Endothelial cell of umbilical vein (primary cell): ENCODE data around the gene KCNF1. TPM values are rescaled to one million over a fixed set of nuclear protein-coding genes. Genes with fewer than 3 reads are reported as not detected.

ENCODE experiments used
- BruUV-seq: library from RNA; stranded (reverse); fragments of 400-500 nt; replicated peaks from 2 replicates; lab custom pipeline; 2021; lab: Mats Ljungman, UMichigan
- CTCF ChIA-PET: fragments of 300-600, 350-600 bp; sonication (Branson Sonifier 250); formaldehyde crosslinking; loops from one replicate; lab custom pipeline; 2021; ENCODE audit warnings: antibody characterized with exemption, inconsistent platforms; lab: Charles Lee
- POLR2A ChIA-PET: fragments of 300-600, 350-600 bp; sonication (Branson Sonifier 250); formaldehyde crosslinking; loops from one replicate; lab custom pipeline; 2021; ENCODE audit warnings: antibody characterized with exemption, inconsistent platforms; lab: Charles Lee
- DNase-seq: peaks from one replicate; pipeline ENCODE4 v3.0.0-alpha.2; 2011; ENCODE audit warnings: low read depth, low spot score
- FAIRE-seq: peaks from 2 replicates; lab custom pipeline; 2011; peaks lifted over from hg19 to GRCh38; lab: Jason Lieb, UNC
- H2AFZ ChIP-seq: 2 replicates; pipeline ENCODE4 v1.6.0; 2012; ENCODE audit warnings: low read depth, low read length, control low read depth, inconsistent platforms
- H3K27ac ChIP-seq: 2 replicates; pipeline ENCODE4 v1.5.1; 2011; ENCODE audit warnings: low read depth, mild to moderate bottlenecking, control low read depth, low read length, moderate library complexity; ENCODE audit not compliant: insufficient read depth
- H3K27me3 ChIP-seq, 2 experiments: 2 replicates each; pipeline versions ENCODE4 v1.6.0 to v1.6.1; 2011; ENCODE audit warnings: low read length in 2 of 2, mixed read lengths in 1 of 2; ENCODE audit not compliant: control insufficient read depth in 2 of 2, insufficient read depth in 2 of 2
- H3K36me3 ChIP-seq, 2 experiments: 2 replicates in 1 of 2; 3 replicates in 1 of 2; pipeline ENCODE4 v1.5.1; 2011; ENCODE audit warnings: low read length in 2 of 2, mild to moderate bottlenecking in 1 of 2, moderate library complexity in 1 of 2; ENCODE audit not compliant: control insufficient read depth in 2 of 2, insufficient read depth in 2 of 2; ENCODE audit errors: extremely low read depth in 1 of 2
- H3K4me1 ChIP-seq: 3 replicates; pipeline ENCODE4 v1.5.1; 2011; ENCODE audit warnings: mild to moderate bottlenecking, low read length; ENCODE audit not compliant: control insufficient read depth, insufficient read depth; ENCODE audit errors: extremely low read depth
- H3K4me2 ChIP-seq: 2 replicates; pipeline ENCODE4 v1.6.1; 2011; ENCODE audit warnings: low read length, control low read depth, mixed read lengths; ENCODE audit not compliant: insufficient read depth
- H3K4me3 ChIP-seq, 3 experiments: fragments of 200-600 bp in 1 of 3; sonication (generic), shearing (Covaris generic) in 1 of 3; replicated peaks in 1 of 3; 2 replicates each; pipeline ENCODE4 v1.5.1; 2011 to 2016; ENCODE audit warnings: control low read depth in 3 of 3, low read length in 3 of 3, mild to moderate bottlenecking in 2 of 3, inconsistent platforms in 1 of 3, low read depth in 1 of 3, moderate library complexity in 1 of 3; ENCODE audit not compliant: insufficient read depth in 1 of 3
- H3K79me2 ChIP-seq: 2 replicates; pipeline ENCODE4 v1.6.0; 2012; ENCODE audit warnings: low read length, inconsistent platforms; ENCODE audit not compliant: control insufficient read depth, insufficient read depth
- H3K9ac ChIP-seq: replicated peaks from 2 replicates; pipeline ENCODE3; 2011; ENCODE audit warnings: low read length, control low read depth; ENCODE audit not compliant: insufficient read depth; ENCODE audit errors: extremely low read depth
- H3K9me1 ChIP-seq: replicated peaks from 3 replicates; pipeline ENCODE4 v1.6.0; 2011; ENCODE audit warnings: mild to moderate bottlenecking, low read length; ENCODE audit not compliant: control insufficient read depth, insufficient read depth; ENCODE audit errors: extremely low read depth
- H3K9me3 ChIP-seq: replicated peaks from 2 replicates; pipeline ENCODE4 v1.5.1; 2012; ENCODE audit warnings: low read length, inconsistent platforms; ENCODE audit not compliant: control insufficient read depth, insufficient read depth
- H4K20me1 ChIP-seq: replicated peaks from 2 replicates; pipeline ENCODE3; 2011; ENCODE audit warnings: mild to moderate bottlenecking, low read length; ENCODE audit not compliant: control insufficient read depth, insufficient read depth; ENCODE audit errors: extremely low read depth
- CTCF ChIP-seq, 2 donors: IDR thresholded peaks; 1 replicate in 1 of 2; 2 replicates in 1 of 2; pipeline ENCODE4 v1.5.1; 2011; ENCODE audit warnings: low read length in 2 of 2, mild to moderate bottlenecking in 2 of 2, moderate library complexity in 2 of 2, control low read depth in 1 of 2, inconsistent platforms in 1 of 2, low read depth in 1 of 2; ENCODE audit not compliant: insufficient read depth in 1 of 2; ENCODE audit errors: extremely low read depth in 1 of 2
- EZH2 ChIP-seq: IDR thresholded peaks from 2 replicates; pipeline ENCODE4 v1.6.1; 2012; ENCODE audit warnings: borderline replicate concordance, low read depth, mild to moderate bottlenecking, moderate library complexity, low read length, inconsistent platforms; ENCODE audit not compliant: severe bottlenecking
- FOS ChIP-seq: IDR thresholded peaks from 2 replicates; pipeline ENCODE4 v1.6.1; 2011; ENCODE audit warnings: mild to moderate bottlenecking, low read length, moderate library complexity, borderline replicate concordance; ENCODE audit not compliant: insufficient read depth
- GATA2 ChIP-seq: IDR thresholded peaks from 2 replicates; pipeline ENCODE4 v1.7.0; 2011; ENCODE audit warnings: low read depth, mild to moderate bottlenecking, moderate library complexity, mixed read lengths, low read length; ENCODE audit not compliant: insufficient read length, insufficient read depth
- JUN ChIP-seq: IDR thresholded peaks from 2 replicates; pipeline ENCODE4 v1.6.1; 2011; ENCODE audit warnings: borderline replicate concordance, low read depth; ENCODE audit not compliant: insufficient read length, insufficient read depth
- MYC ChIP-seq: IDR thresholded peaks from one replicate; pipeline ENCODE4 v1.6.1; 2011; ENCODE audit warnings: mild to moderate bottlenecking, low read depth, low read length
- POLR2A ChIP-seq: IDR thresholded peaks from 2 replicates; pipeline ENCODE4 v1.6.1; 2012; ENCODE audit warnings: low read depth, mild to moderate bottlenecking, control low read depth, low read length
- POLR2AphosphoS5 ChIP-seq: IDR thresholded peaks from 2 replicates; pipeline ENCODE4 v1.6.1; 2012; ENCODE audit warnings: low read depth, mild to moderate bottlenecking, control low read depth, low read length, moderate library complexity; ENCODE audit not compliant: insufficient read depth
- dilution Hi-C: fragments of 300-500 bp; cut with MboI; formaldehyde crosslinking; loops from one replicate; pipeline ENCODE4 v1.15.0; 2019; ENCODE audit warnings: low sequenced_read_pairs; ENCODE audit not compliant: extremely low pct_ligation_motif_present
- intact Hi-C: fragments of 100-400 bp; cut with micrococcal nuclease; formaldehyde crosslinking; loops from one replicate; pipeline ENCODE4 v1.10.0; 2022
- polyA plus RNA-seq, 4 experiments: library from polyadenylated mRNA; depleted of rRNA in 3 of 4; stranded (reverse) in 3 of 4; unstranded in 1 of 4; fragments of >200 nt; gene quantifications; 2 replicates each; pipeline versions ENCODE4 v1.2.1 to v1.2.3, GENCODE V29; 2011 to 2012; ENCODE audit warnings: missing spikeins in 1 of 4
- total RNA-seq: library from RNA; stranded (reverse); gene quantifications from 2 replicates; pipeline ENCODE4 v1.2.3, GENCODE V29; 2021
- TF ChIP-seq, protein P1 (sequence below): IDR thresholded peaks from 2 replicates; pipeline ENCODE4 v1.6.1; 2011; ENCODE audit not compliant: insufficient read depth, insufficient read length

KCNF1 gene
- total and polyA plus RNA-seq, 2 donors (not counting 3 experiments of a cell fraction or from before 2014, with no cell fraction given): 0.23 to 0.42 TPM

- H3K4me3 ChIP-seq: no peak overlapping the region
- BruUV-seq: no TSS peak
- intact Hi-C loops (no loop called here), dilution Hi-C loops (no loop called here)
- TF ChIP-seq EZH2 (no peak), POLR2A (no peak), FOS (no peak), CTCF (IDR thresholded peaks at IDR 0.05; ENCODE audit: extremely low read depth in 1 of 2, insufficient read depth in 1 of 2, low read depth in 1 of 2, low read length in 2 of 2) (no peak), JUN (no peak), GATA2 (no peak), POLR2AphosphoS5 (no peak), MYC (no peak)
- TF ChIP-seq, protein P1, sequence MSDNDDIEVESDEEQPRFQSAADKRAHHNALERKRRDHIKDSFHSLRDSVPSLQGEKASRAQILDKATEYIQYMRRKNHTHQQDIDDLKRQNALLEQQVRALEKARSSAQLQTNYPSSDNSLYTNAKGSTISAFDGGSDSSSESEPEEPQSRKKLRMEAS: no peak
- DNase-seq (no peak), FAIRE-seq (no peak)
- no peaks in the 10 kb centered on the region for H3K36me3 ChIP-seq
- no peaks in the 10 kb centered on the region for H3K79me2 ChIP-seq
- no peak overlapping the region for H3K9ac ChIP-seq
- CTCF ChIA-PET: interaction anchor here (0.8 to 1.1 kb wide), 2 partner anchors 19 to 32 kb away, joined by 3 to 4 read pairs; no protein-coding TSS in a partner anchor
- H4K20me1 ChIP-seq: no peaks in the 10 kb centered on the region
- peaks cover 0 to 5% of the 10 kb centered on the region in 2 experiments for H3K27me3 ChIP-seq
- H3K4me2 ChIP-seq: no peak overlapping the region
- H2AFZ ChIP-seq: no peak overlapping the region
- H3K4me1 ChIP-seq: no peaks in the 10 kb centered on the region
- H3K9me3 ChIP-seq: no peaks in the 10 kb centered on the region
- POLR2A ChIA-PET: no interaction called here
- H3K9me1 ChIP-seq: no peaks in the 10 kb centered on the region
- no peak overlapping the region for H3K27ac ChIP-seq
These were observed 47.5 kb upstream of the KCNF1 start for GRCh38 chr2:10864251-10864650.
